GM19043 (cell line): ENCODE data around the gene MRPS21.
"Not testable (repeated sequence)": the region's sequence is repeated elsewhere in the genome, so short reads cannot be mapped to it uniquely, and the experiment has no call there.

ENCODE experiments used
- ATAC-seq: cut with Tn5 transposase; IDR thresholded peaks from one replicate; pipeline ENCODE4 v1.9.1; 2021; ENCODE audit warnings: low read depth; ENCODE audit not compliant: unreplicated experiment

The MRPS21 gene

DNA sequence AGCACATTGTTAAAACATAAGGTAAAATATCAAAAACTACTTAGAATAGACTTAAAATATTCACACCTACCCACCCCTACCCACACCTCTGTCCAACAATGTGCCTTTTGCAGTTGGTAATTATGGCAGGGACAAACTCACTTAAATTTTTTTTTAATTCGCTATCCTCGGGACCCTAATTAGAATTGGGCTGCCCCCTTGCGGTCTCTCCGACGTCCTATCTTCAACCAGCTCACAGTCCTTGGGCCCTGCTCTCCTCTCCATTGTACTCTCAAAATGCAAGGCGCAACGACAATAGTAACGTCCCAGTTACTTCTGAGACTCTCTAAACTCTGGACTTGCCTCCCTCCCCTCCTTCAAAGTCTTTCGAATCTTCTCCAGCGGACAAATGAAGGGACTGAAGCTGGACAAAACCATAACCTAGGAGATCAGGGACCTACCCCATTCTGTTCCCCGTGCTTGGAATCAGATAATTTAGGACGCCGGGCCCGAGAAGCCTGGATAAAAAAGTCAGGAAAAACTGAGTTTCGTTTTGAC lies 12.4 kb upstream of the MRPS21 start:
- no peak for ATAC-seq

GRCh38 chr1:150281758-150282557 lies 11.7 kb upstream of the MRPS21 start, which contains the start of gene CIART:
Gene CIART, plus strand, starts transcription at chr1:150282554. Its CDS starts 714 bp downstream, at chr1:150283268.
- peak; percentile 74 for ATAC-seq

DNA sequence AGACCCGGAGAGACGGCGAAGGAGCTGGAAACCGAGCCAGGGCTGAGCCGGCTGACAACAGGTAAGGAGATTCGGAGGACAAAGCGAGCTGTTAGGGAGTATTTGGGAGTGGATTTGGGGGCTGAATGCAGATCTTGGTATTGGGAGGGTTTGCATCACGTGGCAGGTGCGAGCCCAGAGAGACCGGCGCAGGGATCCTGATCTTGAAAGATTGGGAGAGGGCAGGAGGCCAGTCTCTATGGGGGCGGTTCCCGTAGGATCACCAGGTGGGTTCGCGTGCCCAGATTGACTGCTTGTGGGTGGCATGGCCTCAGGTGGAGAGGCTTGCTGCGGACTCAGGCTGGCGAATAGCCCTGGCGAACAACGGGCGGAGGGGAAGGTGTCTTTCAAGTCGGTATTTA lies 11.1 kb upstream of the MRPS21 start:
- no peak for ATAC-seq

DNA sequence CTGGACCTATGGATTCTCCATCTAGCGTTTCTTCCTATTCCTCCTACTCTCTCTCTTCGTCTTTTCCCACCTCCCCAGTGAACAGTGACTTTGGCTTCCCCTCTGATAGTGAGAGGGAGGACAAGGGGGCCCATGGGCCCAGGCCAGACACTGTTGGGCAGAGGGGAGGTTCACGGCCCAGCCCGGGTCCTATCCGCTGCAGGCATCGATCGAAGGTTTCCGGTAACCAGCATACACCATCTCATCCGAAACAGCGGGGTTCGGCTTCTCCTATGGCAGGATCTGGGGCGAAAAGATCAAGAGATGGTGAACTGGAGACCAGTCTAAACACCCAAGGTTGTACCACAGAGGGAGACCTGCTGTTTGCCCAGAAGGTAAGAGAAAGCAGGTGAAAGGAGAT lies 10.4 kb upstream of the MRPS21 start:
- no peak for ATAC-seq

- ATAC-seq, result no peak
Observed at GRCh38 chr1:150288382-150288781, 5.3 kb upstream of the MRPS21 start.

- no peak for ATAC-seq
Observed at GRCh38 chr1:150288822-150289221, 4.8 kb upstream of the MRPS21 start.

DNA sequence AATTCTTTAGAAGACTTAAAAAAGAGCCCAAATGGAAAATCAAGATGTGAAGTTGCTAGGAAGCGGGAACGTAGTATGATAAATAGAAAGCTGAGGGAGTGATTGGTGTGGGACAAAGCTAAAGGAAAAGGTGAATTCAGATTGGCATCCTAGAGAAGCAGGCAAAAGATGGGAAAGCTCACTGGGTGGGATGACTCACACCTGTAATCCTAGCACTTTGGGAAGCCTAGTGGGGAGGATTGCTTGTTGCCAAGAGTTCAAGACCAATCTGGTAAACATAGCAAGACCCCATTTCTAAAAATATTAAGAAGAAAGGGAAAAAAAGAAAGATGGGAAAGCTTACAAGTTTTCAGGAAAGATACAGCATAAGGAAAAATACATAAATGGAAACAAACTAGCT lies 1.8 kb downstream of the MRPS21 start:
- ATAC-seq, result no peak

GRCh38 chr1:150299716-150300115 lies 6.1 kb downstream of the MRPS21 start:
- no peak for ATAC-seq

DNA sequence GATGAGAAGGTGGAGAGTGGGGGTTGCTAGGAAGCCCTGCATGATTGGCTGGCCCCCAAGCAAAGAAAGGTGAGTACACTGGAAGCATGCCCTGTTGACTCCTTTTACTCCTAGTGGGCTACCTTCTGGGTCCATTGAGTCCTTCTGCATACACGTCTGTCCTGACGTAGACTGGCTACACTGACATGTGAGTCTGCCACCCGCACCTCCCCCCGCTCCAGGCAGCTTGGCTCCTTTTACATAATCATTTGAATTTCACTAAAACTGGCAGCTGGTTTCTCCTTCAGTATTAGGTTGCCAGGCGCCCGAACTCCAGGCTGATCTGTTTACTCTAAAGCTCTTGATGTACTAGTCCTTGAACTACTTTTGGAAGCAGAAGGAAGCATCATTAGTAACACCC lies 8.7 kb downstream of the MRPS21 start:
- no peak for ATAC-seq

DNA sequence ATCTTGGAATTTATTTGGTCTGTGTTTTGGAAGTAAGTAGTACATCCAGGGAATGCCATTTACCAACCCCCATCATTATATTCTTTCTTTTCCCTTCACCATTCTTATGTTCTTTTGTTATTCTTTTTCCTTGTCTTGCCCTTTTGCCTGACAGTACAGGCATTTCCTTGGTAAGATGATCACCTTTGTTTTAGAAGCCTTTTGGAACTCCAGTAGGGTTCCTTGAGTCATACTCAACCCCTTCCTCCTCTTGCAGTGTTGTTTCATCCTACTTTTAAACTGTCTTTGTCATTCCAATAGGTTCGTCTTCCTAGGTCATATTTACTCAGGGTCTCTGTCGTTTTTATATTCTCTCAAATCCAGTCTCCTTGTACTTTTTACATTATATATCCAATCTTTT lies 9.2 kb downstream of the MRPS21 start:
- no peak for ATAC-seq

GRCh38 chr1:150308585-150308984 lies 14.9 kb downstream of the MRPS21 start:
- not testable (repeated sequence) for ATAC-seq

DNA sequence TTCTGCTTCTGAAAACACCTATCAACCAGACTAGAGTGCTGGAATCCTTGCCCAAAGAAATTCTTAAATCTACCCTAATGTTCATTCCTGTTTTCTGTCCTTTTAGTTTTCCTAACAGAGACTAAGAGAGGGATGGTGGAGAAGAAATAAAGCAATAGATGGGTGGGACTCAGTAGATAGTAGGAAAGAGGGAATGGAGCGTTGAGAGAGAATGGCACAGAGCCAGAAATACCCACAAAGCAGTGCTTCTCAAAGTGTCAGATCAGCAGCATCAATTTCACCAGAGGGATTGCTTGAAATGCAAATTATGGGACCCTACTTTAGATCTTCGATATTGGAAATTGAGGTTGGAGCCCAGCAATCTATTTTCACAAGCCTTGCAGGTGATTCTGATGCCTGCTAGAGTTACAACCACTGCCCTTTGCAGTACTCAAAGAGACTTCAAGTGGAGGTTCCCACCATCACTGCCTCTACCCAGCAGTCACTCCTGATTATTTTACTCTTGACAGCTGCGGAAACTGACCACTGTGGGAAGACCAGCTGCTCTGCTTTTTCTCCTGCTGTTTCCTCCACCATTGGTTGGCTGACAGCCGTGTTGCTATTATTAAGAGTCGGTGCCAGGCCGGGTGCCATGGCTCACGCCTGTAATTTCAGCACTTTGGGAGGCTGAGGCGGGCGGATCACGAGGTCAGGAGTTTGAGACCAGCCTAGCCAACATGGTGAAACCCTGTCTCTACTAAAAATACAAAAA lies 16.3 kb downstream of the MRPS21 start:
- ATAC-seq, result no peak

- no peak for ATAC-seq
Observed at GRCh38 chr1:150311762-150312161, 18.1 kb downstream of the MRPS21 start.

DNA sequence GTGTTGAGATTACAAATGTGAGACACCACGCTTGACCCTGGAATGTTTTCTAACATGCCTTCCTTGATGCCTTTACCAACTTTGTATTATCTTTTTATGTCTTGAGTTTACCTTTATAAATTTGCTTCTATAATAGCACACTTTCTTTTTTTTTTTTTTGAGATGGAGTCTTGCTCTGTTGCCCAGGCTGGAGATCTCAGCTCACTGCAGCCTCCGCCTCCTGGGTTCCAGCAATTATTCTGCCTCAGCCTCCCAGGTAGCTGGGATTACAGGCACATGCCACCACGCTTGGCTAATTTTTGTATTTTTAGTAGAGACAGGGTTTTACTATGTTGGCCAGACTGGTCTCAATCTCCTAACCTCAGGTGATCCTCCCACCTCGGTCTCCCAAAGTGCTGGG lies 21.0 kb downstream of the MRPS21 start:
- ATAC-seq, result not testable (repeated sequence)

- ATAC-seq, result no peak
Observed at GRCh38 chr1:150320667-150320978, 27.0 kb downstream of the MRPS21 start.

GRCh38 chr1:150321826-150322166 lies 28.1 kb downstream of the MRPS21 start:
- ATAC-seq, result no peak

DNA sequence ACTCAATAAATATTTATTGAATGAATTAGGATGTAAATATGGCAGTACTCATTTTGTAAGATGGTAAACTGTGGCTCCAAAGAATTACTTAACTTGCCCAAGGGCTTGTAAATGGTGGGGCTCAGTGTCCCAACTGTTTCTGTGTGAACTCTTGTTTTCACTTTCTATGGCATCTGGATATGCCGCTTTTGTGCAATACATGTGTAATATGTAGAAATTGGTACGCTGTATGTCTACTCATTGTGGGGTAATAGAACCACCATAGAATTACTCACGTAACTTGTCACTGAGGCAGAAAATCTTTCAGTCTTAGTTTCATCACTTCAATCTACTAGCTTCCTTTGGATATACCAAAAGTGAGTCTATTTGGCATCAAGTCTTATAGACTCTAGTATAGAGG lies 28.6 kb downstream of the MRPS21 start:
- no peak for ATAC-seq

DNA sequence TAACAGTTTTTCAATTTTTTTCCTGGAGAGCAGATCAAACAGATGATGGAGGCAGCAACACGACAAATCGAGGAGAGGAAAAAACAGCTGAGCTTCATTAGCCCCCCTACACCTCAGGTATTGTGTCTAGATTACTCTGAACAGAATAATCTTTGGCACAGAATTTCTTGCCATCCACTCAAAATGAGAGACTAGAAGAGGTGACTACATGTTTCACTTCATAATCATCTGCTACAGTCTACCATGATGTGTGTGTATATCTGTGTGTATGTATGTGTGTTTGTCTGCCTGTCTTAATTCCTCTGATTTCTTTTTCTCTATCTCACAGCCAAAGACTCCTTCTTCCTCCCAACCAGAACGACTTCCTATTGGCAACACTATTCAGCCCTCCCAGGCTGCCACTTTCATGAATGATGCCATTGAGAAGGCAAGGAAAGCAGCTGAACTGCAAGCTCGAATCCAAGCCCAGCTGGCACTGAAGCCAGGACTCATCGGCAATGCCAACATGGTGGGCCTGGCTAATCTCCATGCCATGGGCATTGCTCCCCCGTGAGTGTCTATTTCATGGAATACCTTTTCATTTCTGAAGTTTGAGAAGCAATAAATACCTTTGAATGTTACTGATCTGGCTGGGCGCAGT lies 39.1 kb downstream of the MRPS21 start:
- ATAC-seq, result no peak

GRCh38 chr1:150346316-150346715 lies 52.7 kb downstream of the MRPS21 start:
- ATAC-seq, result no peak

GRCh38 chr1:150352866-150353265 lies 59.2 kb downstream of the MRPS21 start:
- no peak for ATAC-seq
